C1 segment of cervical spinal cord (tissue), 14 donors: ENCODE results near the gene ZBTB20.

Experiments used
- DNase-seq, 14 donors: peaks; one replicate each; lab custom pipeline; 2025; lab: John Stamatoyannopoulos, UW

ZBTB20 gene

DNA sequence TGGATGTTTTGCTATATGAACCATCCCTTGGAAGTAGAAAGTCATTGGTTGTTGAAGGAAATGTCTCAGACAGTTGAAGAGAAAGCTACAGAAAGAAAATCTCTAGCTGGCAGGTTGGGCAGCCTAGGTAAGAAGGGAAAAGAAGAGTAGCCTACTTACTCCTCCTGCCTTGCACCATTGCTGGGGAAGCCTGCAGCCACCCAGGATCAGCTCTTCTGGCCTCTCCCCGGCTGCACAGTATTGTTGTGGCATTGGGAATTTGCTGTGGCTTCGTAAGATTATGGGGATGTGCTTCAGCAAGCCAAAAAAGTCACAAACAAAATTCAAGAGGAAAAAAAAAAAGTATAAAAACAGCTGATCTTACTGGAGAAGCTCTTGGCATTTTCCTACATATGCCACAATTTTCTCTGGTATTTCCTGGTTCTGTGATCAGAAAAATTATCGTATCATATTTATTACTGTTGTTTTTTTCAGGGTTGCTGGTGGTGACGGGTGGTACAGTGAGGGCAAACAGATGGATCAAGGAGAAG is 699.1 kb downstream of the ZBTB20 start:
- peak in 5 of 14 donors; percentile 14 to 68 (median 19) for DNase-seq

DNA sequence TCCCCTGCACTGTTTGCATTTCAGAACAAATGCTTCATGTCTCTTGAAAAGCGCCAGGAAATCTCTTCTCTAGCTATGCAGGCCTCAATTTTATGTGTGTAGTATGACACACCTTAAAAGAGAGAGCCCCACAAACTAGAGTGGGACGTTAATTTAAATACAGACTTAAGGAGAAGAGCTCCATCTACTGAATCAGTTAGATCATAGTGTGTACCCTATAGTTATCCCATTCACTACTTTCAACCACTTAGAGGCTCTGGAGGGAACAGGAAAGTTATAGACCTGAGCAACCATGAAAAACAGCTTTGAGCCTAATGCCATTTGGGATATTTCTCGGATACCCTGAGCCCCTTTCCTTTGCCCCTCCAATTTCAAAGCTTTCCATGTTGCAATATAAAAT is 699.5 kb downstream of the ZBTB20 start:
- DNase-seq, result peak in 1 of 14 donors; percentile 68

DNA sequence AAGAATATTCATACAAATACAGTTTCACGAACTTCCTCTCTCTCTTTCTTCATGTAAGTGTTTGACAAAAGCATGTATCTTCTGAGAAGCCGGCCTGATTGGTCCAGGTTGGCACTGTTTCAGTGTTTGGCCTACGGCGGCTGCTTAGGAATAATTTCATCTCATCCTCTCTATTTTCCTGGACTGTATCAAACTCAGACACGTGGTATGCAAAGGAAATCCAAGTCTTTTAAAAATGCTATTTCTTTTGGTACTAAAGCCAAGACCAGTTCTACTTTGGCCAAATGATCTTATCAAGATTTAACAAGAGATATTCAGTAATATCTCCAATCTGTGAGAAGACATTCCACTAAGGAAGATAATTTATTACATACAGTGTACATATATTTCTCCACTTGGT is 700.5 kb downstream of the ZBTB20 start:
- peak in 2 of 14 donors; percentile 4 to 68 for DNase-seq

DNA sequence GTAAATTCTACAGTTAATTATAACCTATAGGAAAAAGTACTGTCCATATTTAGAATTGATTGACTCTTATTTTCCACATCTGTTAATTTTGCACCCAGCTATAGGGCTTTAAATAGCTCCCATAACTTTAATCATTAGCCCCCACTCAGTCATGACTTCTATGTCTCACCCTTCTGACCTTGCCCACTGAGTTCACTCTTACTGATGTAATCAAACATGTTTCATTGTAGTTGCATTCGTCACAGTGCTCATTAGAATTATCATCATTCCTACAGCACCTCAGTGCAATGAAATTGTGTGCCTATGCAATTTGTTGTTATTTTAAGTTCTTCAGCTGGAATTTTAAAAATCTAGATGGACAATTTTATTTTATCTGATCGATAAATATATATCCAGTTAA is 701.9 kb downstream of the ZBTB20 start:
- DNase-seq, result no peak

DNA sequence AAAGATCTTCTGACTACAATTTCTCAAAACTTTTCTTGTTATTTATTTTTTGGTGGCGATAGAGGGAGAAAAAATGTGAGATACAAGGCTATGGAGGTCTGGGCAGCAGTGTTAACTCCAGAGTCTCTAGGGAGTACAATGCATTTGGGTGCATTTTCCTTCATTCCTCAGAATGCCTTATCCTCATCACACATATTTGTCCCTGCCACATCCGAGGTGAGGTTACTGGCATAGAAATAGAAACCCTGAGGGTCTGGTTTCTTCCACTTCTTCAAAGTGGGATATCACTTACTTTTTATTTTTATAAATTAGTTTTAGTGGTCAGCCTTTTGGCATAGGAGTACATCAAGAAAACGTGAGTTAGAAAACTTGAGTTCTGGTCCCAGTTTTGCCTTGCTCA is 702.9 kb downstream of the ZBTB20 start:
- DNase-seq, result no peak

DNA sequence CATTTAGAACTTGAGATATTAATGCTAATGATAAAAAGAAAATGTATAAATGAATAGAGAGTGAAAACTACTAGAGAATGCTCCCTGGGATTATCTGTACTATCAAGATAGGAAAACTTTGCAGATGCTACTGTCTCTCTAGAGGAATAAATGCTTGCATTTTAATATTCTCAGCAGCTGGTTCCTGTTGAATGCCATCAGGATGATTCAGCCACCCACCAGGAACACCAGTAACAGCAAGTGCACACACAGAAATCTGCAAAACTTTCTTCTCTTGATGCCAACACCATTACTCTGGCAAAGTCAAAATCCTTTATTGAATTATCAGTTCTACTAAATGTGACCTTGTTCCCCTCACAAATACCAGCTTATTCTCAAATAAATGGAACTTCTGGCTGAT is 704.8 kb downstream of the ZBTB20 start:
- DNase-seq, result no peak

DNA sequence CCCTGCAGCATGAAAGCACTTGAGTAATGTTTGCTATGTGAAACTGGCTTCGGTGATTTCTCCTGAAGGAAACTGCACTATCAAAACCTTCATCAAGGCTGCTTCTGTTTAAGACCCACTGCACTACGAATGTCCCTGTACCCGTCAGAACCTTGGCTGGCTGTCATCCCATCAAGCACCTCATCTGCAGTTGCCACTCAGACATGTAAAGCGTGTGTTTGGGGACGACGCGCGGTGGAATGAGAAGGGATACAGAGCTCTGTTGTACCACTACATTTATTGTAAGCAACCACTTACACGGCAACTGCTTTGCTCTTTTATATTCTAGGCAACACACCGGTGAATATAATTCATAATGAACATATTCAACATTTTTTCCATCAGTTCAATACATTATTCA is 705.7 kb downstream of the ZBTB20 start:
- DNase-seq, result peak in 1 of 14 donors; percentile 18

DNA sequence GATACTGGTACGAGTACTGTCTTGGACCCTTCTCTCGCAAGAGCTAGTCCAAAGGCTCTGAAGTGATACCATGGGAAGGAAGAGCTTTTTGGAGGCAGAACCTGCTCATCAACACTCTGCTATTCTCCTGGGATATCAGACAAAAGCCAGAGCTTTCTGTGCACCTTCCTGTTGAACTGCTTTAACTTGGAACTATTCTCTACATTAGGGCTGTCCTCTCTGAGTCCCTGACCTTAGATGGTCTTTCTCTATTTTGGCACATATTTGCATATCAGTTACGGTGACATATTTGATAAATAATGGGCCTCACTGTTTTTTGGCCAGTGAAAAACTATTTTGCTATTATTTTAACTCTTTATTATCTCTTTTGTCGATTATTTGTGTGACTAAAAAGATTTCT is 706.4 kb downstream of the ZBTB20 start:
- no peak for DNase-seq

DNA sequence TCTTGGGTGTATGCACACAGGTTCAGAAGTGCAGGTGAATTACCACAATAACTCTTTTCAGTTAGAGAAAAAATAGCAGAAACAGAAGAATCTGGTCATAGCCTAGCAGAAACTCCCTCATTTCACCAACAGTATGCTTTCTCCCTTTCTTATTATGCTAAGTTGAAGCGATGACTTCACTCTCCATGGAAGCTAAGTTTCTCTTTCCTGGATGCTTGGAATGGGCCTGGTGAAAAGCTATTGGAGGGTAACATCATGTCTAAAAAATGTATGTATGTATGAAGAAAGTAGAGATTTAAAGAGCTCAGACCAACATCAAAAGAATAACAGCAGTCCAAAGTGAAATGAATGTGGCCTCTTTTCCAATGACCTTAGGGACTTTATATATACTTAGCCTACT is 707.8 kb downstream of the ZBTB20 start:
- DNase-seq, result no peak

DNA sequence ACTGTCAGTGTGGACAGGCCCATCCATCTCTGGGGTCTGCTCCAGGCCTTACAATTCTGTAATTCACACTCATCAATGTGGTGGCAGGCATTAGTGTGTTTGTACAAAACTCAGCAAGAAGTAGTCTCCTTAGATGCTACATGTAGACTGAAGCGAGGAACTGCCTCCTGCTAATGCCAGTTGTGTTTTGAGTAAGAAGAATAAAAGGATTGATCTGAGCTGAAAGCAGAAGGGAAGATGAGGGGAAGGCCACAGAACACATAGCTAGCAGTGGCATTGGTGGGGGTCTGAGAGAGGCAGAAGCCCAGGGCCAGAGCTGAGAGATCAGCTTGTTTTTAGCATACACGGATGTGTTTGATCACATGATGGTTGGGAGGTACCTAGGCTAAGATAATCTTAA is 709.2 kb downstream of the ZBTB20 start:
- no peak for DNase-seq

DNA sequence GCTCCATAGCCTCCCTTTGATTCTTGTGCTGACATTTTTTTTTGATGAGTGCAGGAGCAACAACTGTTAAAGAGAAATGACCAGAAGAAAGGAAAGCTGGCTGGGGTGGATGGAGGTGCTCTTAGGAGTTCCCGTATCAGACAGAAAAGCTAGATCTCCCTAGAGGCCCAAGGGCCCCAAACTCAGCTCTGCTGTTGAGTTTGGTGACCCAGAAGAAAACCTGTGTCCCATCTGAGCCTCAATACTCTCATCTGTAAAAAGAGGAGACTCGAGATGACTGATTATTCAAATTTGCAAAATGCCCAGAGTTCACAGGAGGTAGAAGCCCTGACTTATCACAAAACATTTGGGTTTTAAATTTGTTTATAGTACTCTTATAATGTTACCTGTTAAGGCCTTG is 710.9 kb downstream of the ZBTB20 start:
- DNase-seq, result no peak

DNA sequence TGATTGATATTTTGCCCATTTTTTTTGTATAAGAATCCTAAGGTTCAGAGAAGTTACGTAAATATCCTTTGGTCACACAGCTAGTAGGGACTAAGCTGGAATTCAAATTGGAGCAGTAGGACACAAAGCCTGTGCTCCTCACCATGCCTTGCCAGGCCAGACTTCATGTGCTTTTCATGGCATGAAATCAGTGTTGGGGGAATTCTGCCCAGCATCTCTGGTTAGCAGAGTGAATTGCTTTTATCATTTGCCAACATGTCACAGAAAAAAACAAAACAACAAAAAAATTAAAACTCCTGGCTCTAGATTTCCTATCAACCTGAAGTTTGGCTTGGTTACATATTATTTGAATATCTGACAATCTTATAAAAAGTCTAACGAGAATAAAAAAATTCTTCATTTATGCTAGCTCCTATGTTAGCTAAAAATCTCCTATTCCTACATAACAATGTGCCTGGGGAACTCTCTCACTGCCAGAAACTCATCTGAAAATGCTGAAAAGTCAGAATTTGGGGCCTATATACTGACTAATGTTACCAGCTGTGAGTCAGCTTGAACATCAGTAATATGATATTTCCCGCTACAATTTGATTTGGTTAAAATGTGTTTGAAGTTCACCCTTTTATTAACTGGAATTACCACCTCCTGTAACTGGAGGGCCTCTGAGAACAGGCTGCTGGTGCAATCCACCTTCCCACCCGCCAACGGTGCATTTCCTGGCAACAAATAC is 711.5 kb downstream of the ZBTB20 start:
- DNase-seq, result no peak

DNA sequence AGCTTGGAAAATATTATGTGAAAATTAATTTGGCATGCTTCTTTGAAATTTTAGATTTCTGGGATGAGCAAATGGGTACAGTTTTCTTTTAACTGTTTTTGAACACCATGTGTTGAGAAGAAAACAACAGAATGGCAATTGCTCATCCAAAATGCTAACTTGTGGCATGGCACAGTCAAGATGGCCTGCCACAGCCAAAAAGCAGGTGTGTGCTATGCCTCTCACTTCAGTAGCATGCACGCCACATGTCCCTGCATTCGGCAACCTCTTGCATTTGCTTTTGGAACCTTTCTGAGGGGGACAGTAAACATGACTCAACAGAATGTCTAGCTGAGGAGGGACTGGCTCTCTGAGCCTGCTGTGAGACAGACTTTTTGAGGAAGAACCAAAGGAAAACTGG is 714.8 kb downstream of the ZBTB20 start:
- no peak for DNase-seq

DNA sequence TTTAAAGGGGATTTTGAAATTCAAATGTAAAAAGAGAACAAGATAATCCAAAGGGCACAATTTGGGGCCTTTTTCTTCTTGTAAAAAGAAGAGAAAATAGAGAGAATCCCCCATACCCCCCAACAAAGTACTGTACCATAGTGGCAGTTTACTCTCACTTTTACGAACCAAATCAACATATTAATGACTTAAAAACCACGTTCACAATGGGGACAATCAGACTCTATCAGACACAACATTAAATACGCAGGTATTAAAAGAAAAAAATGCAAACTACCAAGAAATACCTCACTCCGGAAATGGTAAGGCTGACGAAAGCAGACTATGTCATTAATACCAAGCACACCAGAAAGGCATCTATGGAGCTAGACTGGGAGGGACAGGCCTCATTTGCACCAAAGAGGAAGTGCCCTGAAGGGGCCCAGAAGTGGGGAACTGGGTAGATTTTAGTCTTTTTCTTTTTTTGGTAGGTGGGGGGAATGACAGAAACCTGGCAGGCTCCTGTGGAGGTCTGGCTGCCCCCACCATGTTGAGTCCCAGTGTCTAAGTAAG is 719.0 kb downstream of the ZBTB20 start:
- no peak for DNase-seq

DNA sequence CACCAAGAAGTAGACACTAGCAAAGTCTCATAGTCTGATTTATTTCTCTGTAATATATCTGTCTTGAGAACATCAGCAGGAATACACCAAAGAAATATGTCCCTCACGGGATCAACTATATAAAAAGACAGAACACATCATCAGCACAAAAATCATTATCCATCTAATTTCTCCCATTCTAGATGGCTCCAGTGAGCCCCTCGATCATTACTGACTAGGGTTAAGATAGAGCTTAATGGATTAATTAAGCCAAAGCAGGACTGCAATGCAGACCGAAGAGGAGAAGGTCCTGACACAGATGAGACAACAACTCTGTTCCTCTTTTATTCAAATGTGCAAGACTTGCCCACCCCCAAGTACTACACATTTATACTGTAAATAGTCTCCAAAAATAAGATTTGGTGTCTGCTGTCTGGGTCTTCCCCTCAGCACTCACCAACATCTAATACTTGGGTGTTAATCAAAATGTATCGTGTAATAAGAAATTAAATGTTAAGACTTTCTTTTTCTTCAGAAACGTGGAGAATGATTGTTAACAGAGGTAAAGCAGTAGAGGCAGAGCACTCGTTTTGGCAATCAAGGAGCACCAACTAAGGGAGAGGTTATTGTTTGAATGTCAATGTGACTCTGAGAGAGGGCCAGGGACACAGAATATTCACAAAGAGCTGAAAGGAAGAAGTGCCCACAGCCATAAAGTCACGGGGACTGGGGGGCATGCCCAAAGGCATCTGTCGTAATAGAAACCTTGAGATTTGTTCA is 719.6 kb downstream of the ZBTB20 start:
- DNase-seq, result no peak

DNA sequence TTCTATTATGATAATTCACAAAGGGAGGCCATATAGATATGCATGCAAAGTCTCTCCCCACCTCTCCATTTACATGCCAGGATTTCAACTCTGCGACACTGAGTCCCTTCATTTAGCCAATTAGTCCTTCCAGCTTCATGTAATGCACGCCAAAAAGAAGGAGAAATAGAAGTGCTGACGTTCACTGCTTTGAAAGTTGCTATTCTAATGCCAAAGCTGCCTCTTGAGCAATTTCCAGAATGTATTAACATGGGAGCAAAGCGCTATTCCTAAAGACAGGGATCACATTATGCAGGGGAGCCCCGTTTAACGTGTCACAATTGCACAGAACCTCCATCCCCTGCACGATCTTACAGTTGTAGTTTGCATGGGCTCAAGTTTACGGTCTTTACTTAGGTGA is 722.8 kb downstream of the ZBTB20 start:
- no peak for DNase-seq

DNA sequence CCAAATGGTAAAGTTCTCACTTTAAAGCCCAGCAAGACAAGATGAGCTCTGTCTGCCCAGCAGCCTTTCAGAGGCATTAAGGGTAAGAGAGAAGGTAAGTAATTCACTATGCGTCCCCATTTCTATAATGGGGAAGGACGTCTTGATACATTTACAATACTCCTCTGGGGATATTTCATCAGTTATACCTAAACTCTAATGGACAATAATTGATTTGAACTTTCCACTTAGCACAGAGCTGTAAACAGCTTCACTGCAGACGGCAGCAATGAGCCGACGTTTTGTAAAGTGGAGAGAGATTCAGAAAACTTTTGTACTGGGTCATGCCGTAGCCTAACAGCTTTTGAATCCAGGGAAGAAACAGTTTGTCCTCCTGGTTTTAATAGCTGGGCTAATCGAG is 725.9 kb downstream of the ZBTB20 start:
- DNase-seq, result no peak

DNA sequence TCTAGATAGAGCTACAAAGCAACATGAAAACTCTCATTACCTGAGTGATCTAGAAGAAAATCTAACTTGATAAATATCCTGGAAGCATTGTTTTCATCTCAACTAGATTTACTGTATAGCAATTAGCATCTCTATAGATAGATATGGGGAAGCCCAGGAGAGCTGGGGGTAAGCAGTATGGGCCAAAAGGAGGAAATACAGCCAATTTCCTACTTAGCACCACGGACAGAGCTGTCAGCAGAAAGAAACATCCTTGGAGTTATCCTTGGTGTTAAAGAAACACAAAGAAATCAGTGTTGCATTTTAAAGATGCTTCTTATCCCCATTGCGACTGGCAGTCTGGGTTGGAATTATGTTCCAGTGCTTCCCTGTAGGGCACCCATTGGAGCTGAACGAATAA is 727.0 kb downstream of the ZBTB20 start:
- peak in 1 of 14 donors; percentile 33 for DNase-seq

DNA sequence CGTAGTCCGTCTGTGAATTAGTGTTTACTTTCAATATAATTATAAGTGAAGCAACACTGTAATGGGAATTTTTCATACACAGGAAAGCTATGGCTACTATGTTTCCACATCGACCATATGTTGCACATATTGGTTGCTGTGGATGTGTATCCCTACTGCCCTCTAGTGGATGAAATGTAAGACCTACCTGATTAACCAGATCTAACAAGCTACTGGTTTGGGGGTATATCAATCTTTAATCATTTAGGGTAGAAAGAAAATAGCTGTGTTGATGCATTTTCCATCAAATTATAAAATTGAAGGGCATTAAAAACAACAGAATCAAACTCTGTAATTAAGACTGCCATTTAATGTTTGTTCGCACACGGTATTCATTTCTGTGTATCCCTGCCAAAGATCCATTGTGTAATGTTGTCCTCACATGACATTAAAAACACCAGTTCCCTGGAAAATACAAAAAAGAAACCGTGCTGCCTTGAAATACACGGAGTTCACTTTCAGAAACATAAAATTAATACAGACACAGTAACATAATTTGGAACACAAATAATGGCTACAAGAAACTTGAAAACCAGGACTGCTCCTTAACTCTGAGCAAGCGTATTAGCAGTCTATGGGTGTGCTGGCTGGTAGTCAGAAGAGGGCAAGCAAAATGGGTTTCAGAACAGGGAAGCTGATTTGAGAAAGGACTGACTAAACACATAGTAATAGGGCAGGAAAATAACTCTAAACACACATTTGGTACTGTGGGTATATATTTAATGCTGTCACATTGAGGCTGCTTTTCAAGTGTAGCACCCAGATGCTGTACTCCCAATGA is 728.2 kb downstream of the ZBTB20 start:
- peak in 1 of 14 donors; percentile 82 for DNase-seq

DNA sequence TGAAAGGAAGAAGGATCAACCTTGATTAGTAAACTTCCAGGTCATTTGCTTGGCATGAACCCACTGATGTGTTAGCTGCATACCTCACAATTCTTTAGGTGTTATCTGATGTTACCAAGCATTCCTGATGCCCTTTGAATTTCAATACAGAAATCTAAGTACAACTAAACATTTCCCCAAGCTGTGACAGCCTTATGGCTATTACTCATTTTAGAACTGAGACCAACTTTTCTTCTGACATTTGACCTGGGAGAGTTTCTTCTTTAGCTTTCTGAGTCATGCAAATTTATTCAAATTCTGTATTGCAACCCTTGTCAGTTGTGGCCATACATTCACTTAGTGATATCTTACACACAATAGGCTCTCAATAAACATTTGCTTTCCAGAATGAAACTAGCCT is 729.0 kb downstream of the ZBTB20 start:
- no peak for DNase-seq

DNA sequence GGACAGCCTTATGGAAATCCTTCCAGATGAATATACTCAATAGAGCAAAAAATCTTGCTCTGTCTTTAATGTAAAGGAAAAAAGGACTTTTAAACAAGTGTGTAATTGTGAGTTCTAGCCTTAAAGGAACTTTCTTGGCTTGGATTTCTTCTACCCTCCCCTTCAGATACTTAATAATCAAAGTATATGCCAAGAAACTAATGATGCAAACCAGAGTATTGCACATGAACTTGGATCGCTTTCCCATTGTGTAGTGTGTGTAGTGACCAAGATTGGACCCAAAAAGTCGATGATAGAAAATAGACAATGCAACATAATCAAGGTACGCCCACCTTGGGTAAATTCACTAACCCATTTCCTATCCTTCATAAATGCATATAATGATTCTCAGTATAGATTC is 729.4 kb downstream of the ZBTB20 start:
- DNase-seq, result no peak

DNA sequence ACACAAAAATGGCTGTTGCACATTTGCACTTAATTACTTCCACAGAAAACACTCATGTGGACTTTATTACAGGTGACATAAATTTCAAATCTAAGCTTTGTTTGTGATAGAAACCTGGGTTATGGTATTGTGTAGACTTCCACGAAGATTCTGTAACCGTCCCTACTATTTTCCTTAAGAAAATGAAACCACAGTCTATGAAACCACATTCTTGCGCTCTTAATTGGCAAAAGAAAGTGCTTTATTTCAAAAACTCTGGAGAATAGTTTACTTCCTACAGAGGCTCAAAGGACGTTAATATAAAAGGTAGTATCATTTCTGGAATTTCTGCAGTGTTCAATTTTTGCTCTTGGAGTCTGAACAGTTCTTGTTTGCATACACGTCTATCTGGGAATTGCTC is 729.8 kb downstream of the ZBTB20 start:
- DNase-seq, result no peak
